ENCODE results near the gene CDH8. TPM values are rescaled to one million over a fixed set of nuclear protein-coding genes. Genes with fewer than 3 reads are reported as not detected.
"Not testable (repeated sequence)": the region's sequence is repeated elsewhere in the genome, so short reads cannot be mapped to it uniquely, and the experiment has no call there.

CDH8 gene
- total RNA-seq, 4 donors from 2014 or later: 0.40 to 3.0 (median 0.86) TPM

DNA sequence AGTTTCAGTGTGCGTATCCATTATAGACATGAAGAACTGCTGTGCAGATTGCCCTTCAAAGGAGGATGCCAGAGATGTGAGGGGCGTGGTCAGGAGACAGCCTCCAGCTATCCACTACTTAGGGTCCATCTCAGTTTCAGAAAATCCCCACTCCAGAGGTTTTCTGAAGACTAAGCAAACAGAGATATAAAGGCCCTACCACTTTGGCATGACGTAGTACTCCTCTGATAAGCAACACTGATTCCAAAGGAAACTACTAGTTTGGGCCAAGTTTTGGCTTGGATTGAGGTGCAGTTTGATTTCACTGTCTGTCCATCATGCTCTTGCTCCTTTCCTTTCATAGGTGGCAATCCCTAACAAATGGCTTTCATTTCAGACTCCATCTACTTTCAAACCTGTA is 228.7 kb downstream of the CDH8 start:
- Histone ChIP-seq H3K4me1 (no peaks in the 10 kb centered on the region), H3K27ac (no peak overlapping the region), H3K27me3 (no peaks in the 10 kb centered on the region), H3K9me3 (no peaks in the 10 kb centered on the region), H3K36me3 (no peaks in the 10 kb centered on the region), H3K4me3 (no peak overlapping the region)
- ATAC-seq: no peak
- TF ChIP-seq EP300 (IDR thresholded peaks at IDR 0.05): no peak
- TF ChIP-seq, protein P1, sequence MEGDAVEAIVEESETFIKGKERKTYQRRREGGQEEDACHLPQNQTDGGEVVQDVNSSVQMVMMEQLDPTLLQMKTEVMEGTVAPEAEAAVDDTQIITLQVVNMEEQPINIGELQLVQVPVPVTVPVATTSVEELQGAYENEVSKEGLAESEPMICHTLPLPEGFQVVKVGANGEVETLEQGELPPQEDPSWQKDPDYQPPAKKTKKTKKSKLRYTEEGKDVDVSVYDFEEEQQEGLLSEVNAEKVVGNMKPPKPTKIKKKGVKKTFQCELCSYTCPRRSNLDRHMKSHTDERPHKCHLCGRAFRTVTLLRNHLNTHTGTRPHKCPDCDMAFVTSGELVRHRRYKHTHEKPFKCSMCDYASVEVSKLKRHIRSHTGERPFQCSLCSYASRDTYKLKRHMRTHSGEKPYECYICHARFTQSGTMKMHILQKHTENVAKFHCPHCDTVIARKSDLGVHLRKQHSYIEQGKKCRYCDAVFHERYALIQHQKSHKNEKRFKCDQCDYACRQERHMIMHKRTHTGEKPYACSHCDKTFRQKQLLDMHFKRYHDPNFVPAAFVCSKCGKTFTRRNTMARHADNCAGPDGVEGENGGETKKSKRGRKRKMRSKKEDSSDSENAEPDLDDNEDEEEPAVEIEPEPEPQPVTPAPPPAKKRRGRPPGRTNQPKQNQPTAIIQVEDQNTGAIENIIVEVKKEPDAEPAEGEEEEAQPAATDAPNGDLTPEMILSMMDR (IDR thresholded peaks at IDR 0.05): no peak
- no peak for TF ChIP-seq POLR2AphosphoS5 (IDR thresholded peaks at IDR 0.05)
- TF ChIP-seq POLR2A (IDR thresholded peaks at IDR 0.05): no peak
- 89 to 100% methylated on average over 2 to 3 of the region's 3 CpGs for WGBS, 2 donors (ENCODE audit: low coverage in 1 of 2)

DNA sequence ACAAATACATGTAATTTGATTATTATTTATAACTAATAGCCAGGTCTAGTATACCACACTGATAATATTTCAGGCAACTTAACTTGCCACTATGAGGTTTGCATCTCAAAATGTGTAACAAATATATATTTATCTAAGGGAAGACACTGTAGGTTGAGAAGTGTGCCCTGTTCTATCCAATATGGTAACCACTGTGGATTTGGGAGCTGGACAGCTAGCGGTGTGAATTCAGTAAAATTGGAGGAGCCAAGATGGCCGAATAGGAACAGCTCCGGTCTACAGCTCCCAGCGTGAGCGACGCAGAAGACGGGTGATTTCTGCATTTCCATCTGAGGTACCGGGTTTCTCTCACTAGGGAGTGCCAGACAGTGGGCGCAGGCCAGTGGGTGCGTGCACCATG is 235.0 kb downstream of the CDH8 start:
- H3K4me3 ChIP-seq, H3K4me1 ChIP-seq, H3K27me3 ChIP-seq, H3K9me3 ChIP-seq, H3K27ac ChIP-seq, H3K36me3 ChIP-seq, ATAC-seq: not testable (repeated sequence)
- 98% methylated on average over 5 of the region's 10 CpGs; no CpG with 5 or more reads in 1 of the 2 donors for WGBS, 2 donors (ENCODE audit: low coverage in 1 of 2)

DNA sequence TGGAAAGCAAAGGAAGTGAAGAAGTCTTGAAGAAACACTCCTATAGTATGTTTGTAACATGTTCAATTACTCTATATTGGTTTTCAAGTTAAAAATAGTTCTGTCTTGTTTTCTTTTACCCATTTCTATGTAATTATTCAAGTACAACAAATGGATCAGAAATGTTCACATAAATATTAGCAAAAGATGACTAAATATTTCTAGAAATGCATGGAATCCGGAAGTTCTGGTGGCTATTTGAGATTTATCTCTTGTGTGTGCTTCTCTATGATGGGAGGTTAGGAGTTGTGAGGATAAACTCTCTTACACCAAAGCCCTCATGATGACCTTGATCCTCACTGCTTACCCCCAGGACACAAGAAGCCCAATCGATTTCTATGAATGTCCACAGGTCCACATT is 237.5 kb downstream of the CDH8 start:
- Histone ChIP-seq H3K9me3 (no peaks in the 10 kb centered on the region), H3K36me3 (no peaks in the 10 kb centered on the region), H3K4me1 (no peaks in the 10 kb centered on the region), H3K27me3 (no peaks in the 10 kb centered on the region), H3K4me3 (no peak overlapping the region), H3K27ac (no peak overlapping the region)
- TF ChIP-seq POLR2A (IDR thresholded peaks at IDR 0.05) (no peak), EP300 (IDR thresholded peaks at IDR 0.05) (no peak), POLR2AphosphoS5 (IDR thresholded peaks at IDR 0.05) (no peak)
- TF ChIP-seq, protein P1 (IDR thresholded peaks at IDR 0.05): no peak
- ATAC-seq: no peak
- WGBS, 2 donors (ENCODE audit: low coverage in 1 of 2): 31 to 88% methylated on average over 2 of the region's 2 CpGs

DNA sequence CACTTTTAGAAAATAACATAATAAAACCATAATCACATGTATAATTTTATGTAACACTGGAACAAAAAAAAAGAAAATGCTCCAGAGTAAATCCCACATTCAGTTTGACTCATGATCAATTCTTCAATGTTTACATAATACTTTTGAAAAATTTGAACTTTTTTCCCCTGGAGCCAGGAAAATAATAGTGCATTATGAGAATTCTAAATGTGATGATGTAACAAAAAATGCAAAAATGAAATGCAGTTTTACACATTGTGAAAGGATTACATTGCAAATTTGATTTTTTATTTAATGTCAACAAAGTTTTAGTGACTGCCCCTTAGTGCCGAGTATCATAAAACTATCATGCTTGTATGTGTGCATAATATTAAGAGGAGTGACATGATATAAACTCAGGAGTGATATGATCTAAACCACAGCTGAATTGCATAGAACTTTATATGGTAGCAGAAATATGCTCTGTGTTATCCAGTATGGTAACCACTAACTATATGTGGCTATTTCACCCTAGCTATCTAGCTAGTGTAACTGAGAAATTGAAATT is 238.2 kb downstream of the CDH8 start:
- Histone ChIP-seq H3K27ac (no peak overlapping the region), H3K4me3 (no peak overlapping the region), H3K27me3 (no peaks in the 10 kb centered on the region), H3K4me1 (no peaks in the 10 kb centered on the region), H3K36me3 (no peaks in the 10 kb centered on the region), H3K9me3 (no peaks in the 10 kb centered on the region)
- WGBS, 2 donors (ENCODE audit: low coverage in 1 of 2): 50 to 60% methylated on average over 1 of the region's 1 CpG
- TF ChIP-seq, protein P1 (IDR thresholded peaks at IDR 0.05): no peak
- TF ChIP-seq POLR2AphosphoS5 (IDR thresholded peaks at IDR 0.05): no peak
- no peak for TF ChIP-seq POLR2A (IDR thresholded peaks at IDR 0.05)
- TF ChIP-seq EP300 (IDR thresholded peaks at IDR 0.05): no peak
- ATAC-seq: no peak

DNA sequence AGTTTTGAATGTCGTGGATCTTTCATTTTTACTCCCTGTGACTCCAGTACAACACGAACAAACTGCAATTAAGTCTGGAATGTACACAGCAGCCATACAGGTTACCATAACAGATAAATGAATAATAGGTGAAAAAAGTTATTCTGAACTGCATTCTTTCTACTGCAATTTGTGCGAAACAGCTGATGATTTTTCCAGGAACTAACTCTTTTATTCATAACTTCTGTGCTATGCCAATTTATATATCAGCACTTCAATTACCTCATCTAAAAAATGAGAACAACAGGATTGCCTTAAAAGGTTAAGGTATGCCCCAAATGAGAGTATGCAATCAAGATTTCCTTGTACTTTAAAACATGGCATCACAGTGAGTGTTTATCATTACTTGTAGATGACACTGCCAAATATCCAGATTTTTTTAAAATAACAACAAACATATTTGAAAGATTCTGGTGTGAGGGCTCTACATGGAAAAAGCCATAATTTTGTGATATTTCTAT is 238.9 kb downstream of the CDH8 start:
- WGBS, 2 donors (ENCODE audit: low coverage in 1 of 2): 49 to 53% methylated on average over 3 of the region's 3 CpGs
- no peak overlapping the region for H3K27ac ChIP-seq
- H3K36me3 ChIP-seq: no peaks in the 10 kb centered on the region
- no peak overlapping the region for H3K4me3 ChIP-seq
- TF ChIP-seq, protein P1 (IDR thresholded peaks at IDR 0.05): no peak
- TF ChIP-seq POLR2AphosphoS5 (IDR thresholded peaks at IDR 0.05) (no peak), POLR2A (IDR thresholded peaks at IDR 0.05) (no peak), EP300 (IDR thresholded peaks at IDR 0.05) (no peak)
- no peaks in the 10 kb centered on the region for H3K4me1 ChIP-seq
- no peak for ATAC-seq
- H3K27me3 ChIP-seq: no peaks in the 10 kb centered on the region
- H3K9me3 ChIP-seq: no peaks in the 10 kb centered on the region

All from gastroesophageal sphincter (tissue), 4 donors.